Loucy (cell line): ENCODE results near the gene PNPLA7.

Source experiments
- CTCF ChIP-seq: fragments of 200-600 bp; sonication (generic); conservative IDR thresholded peaks from 2 replicates; pipeline ENCODE4 v1.5.1; 2014; ENCODE audit warnings: mild to moderate bottlenecking, antibody characterized with exemption, low read length
- EZH2phosphoT487 ChIP-seq: fragments of 200-600 bp; IDR thresholded peaks from 2 replicates; pipeline ENCODE4 v1.6.1; 2018; ENCODE audit warnings: antibody characterized with exemption, mild to moderate bottlenecking, moderate library complexity, borderline replicate concordance

DNA sequence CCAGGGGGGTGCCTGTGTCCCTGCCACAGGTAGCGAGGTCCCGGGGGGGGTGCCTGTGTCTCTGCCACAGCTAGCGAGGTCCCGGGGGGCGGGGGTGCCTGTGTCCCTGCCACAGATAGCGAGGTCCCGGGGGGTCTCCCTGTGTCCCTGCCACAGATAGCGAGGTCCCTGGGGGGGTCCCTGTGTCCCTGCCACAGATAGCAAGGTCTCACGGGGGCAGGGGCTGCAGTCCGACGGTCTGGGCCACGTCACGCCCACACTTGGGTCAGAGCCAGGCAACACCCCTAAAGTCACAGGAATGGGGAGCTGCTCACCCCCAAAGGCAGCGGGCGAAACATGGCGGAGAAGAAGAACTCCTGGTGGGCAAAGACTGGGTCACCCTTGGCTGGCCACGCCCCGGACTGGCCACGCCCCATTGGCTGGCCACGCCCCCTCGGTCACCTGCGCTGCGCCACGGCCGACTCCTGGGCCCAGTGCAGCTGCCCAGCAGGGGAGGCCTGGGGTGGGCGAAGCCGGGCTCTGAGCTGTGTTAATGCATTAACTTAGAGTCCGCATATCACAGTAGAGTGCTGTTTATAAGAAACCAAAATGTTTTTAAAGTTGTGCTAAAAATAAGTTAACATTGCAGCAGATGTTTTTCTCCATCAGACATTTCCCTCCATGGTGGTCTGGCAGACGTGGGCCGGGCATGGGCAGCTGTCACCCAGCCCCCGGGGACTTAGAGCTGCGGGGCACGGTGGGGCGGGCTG lies 120.1 kb downstream of the PNPLA7 start:
- TF ChIP-seq CTCF (no peak), EZH2phosphoT487 (no peak)
